Measurements from ENCODE around the gene ZNF106.

GRCh38 chr15:42445551-42445950 lies 45.4 kb downstream of the ZNF106 start:
- TF ChIP-seq CTCF (conservative IDR thresholded peaks at IDR 0.05 in 1 of 2, IDR thresholded peaks at IDR 0.05 in 1 of 2; ENCODE audit: extremely low read depth in 1 of 2, insufficient read depth in 1 of 2, low read depth in 1 of 2, low read length in 2 of 2) (no peak), EZH2 (IDR thresholded peaks at IDR 0.05; ENCODE audit: borderline replicate concordance, low read length) (no peak)
